ENCODE data around the gene GLMP. TPM values are rescaled to one million over a fixed set of nuclear protein-coding genes. Genes with fewer than 3 reads are reported as not detected.

GLMP gene
- total and polyA plus RNA-seq, 12 donors: 49.8 to 209 (median 139) TPM

- 91 to 96% (median 94%) methylated on average over 8 of the region's 8 CpGs for WGBS, 4 donors
- intact Hi-C loops (cut with DNase I): no loop called here
- no peak for DNase-seq
- no peak overlapping the region for H3K27ac ChIP-seq
- no peaks in the 10 kb centered on the region for H3K27me3 ChIP-seq
- H3K9me3 ChIP-seq (replicated peaks in 1 of 3): no peaks in the 10 kb centered on the region
- no peak overlapping the region for H3K4me3 ChIP-seq
- peaks cover 13 to 23% of the 10 kb centered on the region in 2 donors for H3K4me1 ChIP-seq (replicated peaks in 1 of 2)
- TF ChIP-seq CTCF (IDR thresholded peaks at IDR 0.05) (no peak), POLR2A (IDR thresholded peaks at IDR 0.05) (no peak)
- H3K36me3 ChIP-seq (replicated peaks in 1 of 2): peaks cover 0 to 4% of the 10 kb centered on the region in 2 donors
Measured at GRCh38 chr1:156286061-156286460, 9.4 kb downstream of the GLMP start.

- 89 to 100% (median 94%) methylated on average over 3 to 21 of the region's 21 CpGs for WGBS, 4 donors
- no peak overlapping the region for H3K4me3 ChIP-seq
- intact Hi-C loops (cut with DNase I): no loop called here
- H3K36me3 ChIP-seq (replicated peaks in 1 of 2): peaks cover 0 to 4% of the 10 kb centered on the region in 2 donors
- H3K9me3 ChIP-seq (replicated peaks in 1 of 3): no peaks in the 10 kb centered on the region
- peaks cover 16 to 26% of the 10 kb centered on the region in 2 donors for H3K4me1 ChIP-seq (replicated peaks in 1 of 2)
- no peaks in the 10 kb centered on the region for H3K27me3 ChIP-seq
- TF ChIP-seq POLR2A (IDR thresholded peaks at IDR 0.05) (no peak), CTCF (IDR thresholded peaks at IDR 0.05) (no peak)
- no peak overlapping the region for H3K27ac ChIP-seq
- DNase-seq: no peak
Measured at GRCh38 chr1:156285437-156285836, 10.0 kb downstream of the GLMP start.

GRCh38 chr1:156284757-156285156, 10.7 kb downstream of the GLMP start:
- H3K27me3 ChIP-seq: no peaks in the 10 kb centered on the region
- intact Hi-C loops (cut with DNase I): no loop called here
- no peak overlapping the region for H3K4me3 ChIP-seq
- no peaks in the 10 kb centered on the region for H3K9me3 ChIP-seq (replicated peaks in 1 of 3)
- no peak for DNase-seq
- H3K27ac ChIP-seq: no peak overlapping the region
- peaks cover 0 to 4% of the 10 kb centered on the region in 2 donors for H3K36me3 ChIP-seq (replicated peaks in 1 of 2)
- no peak for TF ChIP-seq CTCF (IDR thresholded peaks at IDR 0.05)
- TF ChIP-seq POLR2A (IDR thresholded peaks at IDR 0.05): no peak
- peaks cover 16 to 26% of the 10 kb centered on the region in 2 donors for H3K4me1 ChIP-seq (replicated peaks in 1 of 2)
- 53 to 78% (median 72%) methylated on average over 4 of the region's 4 CpGs for WGBS, 4 donors

GRCh38 chr1:156284112-156284511, 11.4 kb downstream of the GLMP start, which contains the start of gene TMEM79:
Gene TMEM79 (plus strand): TSS chr1:156284325. CDS start chr1:156285227, 902 bp downstream.
- Histone ChIP-seq H3K4me1 (replicated peaks in 1 of 2) (peaks cover 16 to 26% of the 10 kb centered on the region in 2 donors), H3K4me3 (peak within 1 kb of the TSS in 3 of 4 donors; percentile 53 to 79 (median 78)), H3K9me3 (replicated peaks in 1 of 3) (no peaks in the 10 kb centered on the region), H3K36me3 (replicated peaks in 1 of 2) (no peaks in the 10 kb centered on the region), H3K27ac (peak within 1 kb of the TSS in 3 of 5 donors; percentile 82 to 90 (median 86)), H3K27me3 (no peaks in the 10 kb centered on the region)
- intact Hi-C loops (cut with DNase I): no loop called here
- TF ChIP-seq POLR2A (IDR thresholded peaks at IDR 0.05) (no peak), CTCF (IDR thresholded peaks at IDR 0.05) (no peak)
- 88 to 92% (median 91%) methylated on average over 7 of the region's 7 CpGs for WGBS, 4 donors
- no peak for DNase-seq
